CD14-positive monocyte (primary cell): ENCODE data around the gene TRIAP1. TPM values are rescaled to one million over a fixed set of nuclear protein-coding genes. Genes with fewer than 3 reads are reported as not detected.
"Not testable (repeated sequence)": the region's sequence is repeated elsewhere in the genome, so short reads cannot be mapped to it uniquely, and the experiment has no call there.

Source experiments
- DNase-seq, 3 donors: peaks; one replicate each; pipeline ENCODE4 v3.0.0-alpha.2; 2011 to 2022
- H2AFZ ChIP-seq: 2 replicates; pipeline ENCODE4 v1.6.0; 2012; ENCODE audit warnings: mild to moderate bottlenecking, low read depth, low read length, inconsistent platforms; ENCODE audit not compliant: insufficient read depth, poor library complexity, severe bottlenecking
- H3K27ac ChIP-seq, 2 donors: 1 replicate in 1 of 2; 2 replicates in 1 of 2; pipeline ENCODE4 v1.5.1; 2012 to 2013; ENCODE audit warnings: low read length in 2 of 2, control low read depth in 1 of 2, inconsistent platforms in 1 of 2, low read depth in 1 of 2, mild to moderate bottlenecking in 1 of 2
- H3K27me3 ChIP-seq, 2 donors: one replicate each; pipeline versions ENCODE4 v1.6.0 to v1.6.1; 2011 to 2013; ENCODE audit warnings: low read length in 2 of 2; ENCODE audit not compliant: control insufficient read depth in 2 of 2, insufficient read depth in 2 of 2
- H3K36me3 ChIP-seq, 2 donors: replicated peaks in 1 of 2; 1 replicate in 1 of 2; 2 replicates in 1 of 2; pipeline versions ENCODE4 v1.5.1 to v1.6.1; 2012 to 2013; ENCODE audit warnings: low read length in 2 of 2, control low read depth in 1 of 2, inconsistent platforms in 1 of 2, mild to moderate bottlenecking in 1 of 2; ENCODE audit not compliant: insufficient read depth in 2 of 2, control insufficient read depth in 1 of 2
- H3K4me1 ChIP-seq, 2 donors: 1 replicate in 1 of 2; 2 replicates in 1 of 2; pipeline versions ENCODE4 v1.5.1 to v1.6.1; 2012 to 2013; ENCODE audit warnings: low read length in 2 of 2, control low read depth in 1 of 2, inconsistent platforms in 1 of 2, mild to moderate bottlenecking in 1 of 2, moderate library complexity in 1 of 2; ENCODE audit not compliant: insufficient read depth in 2 of 2, control insufficient read depth in 1 of 2
- H3K4me2 ChIP-seq: replicated peaks from 2 replicates; pipeline ENCODE3; 2012; ENCODE audit warnings: low read length, moderate library complexity, mild to moderate bottlenecking; ENCODE audit not compliant: poor library complexity, severe bottlenecking; ENCODE audit errors: extremely low read depth
- H3K4me3 ChIP-seq, 3 experiments: fragments of 200-600 bp in 1 of 3; sonication (generic) in 1 of 3; replicated peaks in 1 of 3; 1 replicate in 2 of 3; 2 replicates in 1 of 3; pipeline ENCODE4 v1.5.1; 2011 to 2013; ENCODE audit warnings: low read length in 3 of 3, mild to moderate bottlenecking in 3 of 3, control low read depth in 2 of 3, low read depth in 2 of 3, inconsistent platforms in 1 of 3, moderate library complexity in 1 of 3
- H3K79me2 ChIP-seq: 2 replicates; pipeline ENCODE4 v1.6.0; 2012; ENCODE audit warnings: mild to moderate bottlenecking, control low read depth, inconsistent platforms, low read length, moderate library complexity; ENCODE audit not compliant: insufficient read depth
- H3K9ac ChIP-seq: 2 replicates; pipeline ENCODE4 v1.6.0; 2017; ENCODE audit warnings: low read length, mild to moderate bottlenecking; ENCODE audit not compliant: insufficient read depth, poor library complexity, severe bottlenecking
- H3K9me3 ChIP-seq, 2 donors: replicated peaks in 1 of 2; 1 replicate in 1 of 2; 2 replicates in 1 of 2; pipeline versions ENCODE4 v1.5.1 to v1.6.1; 2012 to 2013; ENCODE audit warnings: low read length in 2 of 2, control low read depth in 1 of 2; ENCODE audit not compliant: control insufficient read depth in 1 of 2, insufficient read depth in 1 of 2
- H4K20me1 ChIP-seq: 2 replicates; pipeline ENCODE4 v1.6.0; 2012; ENCODE audit warnings: mild to moderate bottlenecking, low read length, control low read depth, moderate library complexity; ENCODE audit not compliant: insufficient read depth
- H3K27ac Mint-ChIP-seq, 7 donors: one replicate each; pipeline ENCODE4 v1.8.0; 2020; ENCODE audit warnings: mild to moderate bottlenecking in 7 of 7, mixed read lengths in 7 of 7, moderate library complexity in 6 of 7, inconsistent platforms in 2 of 7
- H3K27me3 Mint-ChIP-seq, 3 donors: one replicate each; pipeline ENCODE4 v1.8.0; 2021 to 2022; ENCODE audit warnings: low read depth in 3 of 3, mild to moderate bottlenecking in 3 of 3, mixed read lengths in 3 of 3, moderate library complexity in 3 of 3, inconsistent platforms in 1 of 3
- H3K36me3 Mint-ChIP-seq, 2 donors: one replicate each; pipeline ENCODE4 v1.8.0; 2020; ENCODE audit warnings: mixed read lengths in 2 of 2, inconsistent platforms in 1 of 2, mild to moderate bottlenecking in 1 of 2
- H3K4me1 Mint-ChIP-seq: one replicate; pipeline ENCODE4 v1.8.0; 2020; ENCODE audit warnings: mild to moderate bottlenecking, mixed read lengths
- H3K4me3 Mint-ChIP-seq, 2 donors: one replicate each; pipeline ENCODE4 v1.8.0; 2020; ENCODE audit warnings: mild to moderate bottlenecking in 2 of 2, mixed read lengths in 2 of 2, moderate library complexity in 1 of 2
- H3K9me3 Mint-ChIP-seq, 7 donors: one replicate each; pipeline ENCODE4 v1.8.0; 2020 to 2022; ENCODE audit warnings: mixed read lengths in 7 of 7, mild to moderate bottlenecking in 6 of 7, moderate library complexity in 6 of 7, inconsistent platforms in 2 of 7
- CTCF ChIP-seq: fragments of 200-600 bp; IDR thresholded peaks from one replicate; pipeline ENCODE4 v1.8.0; 2022; ENCODE audit warnings: antibody characterized with exemption, mild to moderate bottlenecking
- WGBS: methylation state at CpG from one replicate; pipeline ENCODE4 v1.1.5; 2013; ENCODE audit warnings: missing lambda C conversion rate; ENCODE audit not compliant: insufficient coverage; 5-methylcytosine and 5-hydroxymethylcytosine counted together
- intact Hi-C, 2 donors: fragments of 100-400 bp; cut with micrococcal nuclease; formaldehyde crosslinking; loops; one replicate each; pipeline versions ENCODE4 v1.15.0 to v1.15.1; 2023
- polyA plus RNA-seq, 3 donors: library from polyadenylated mRNA; depleted of rRNA in 1 of 3; unstranded in 2 of 3; stranded (reverse) in 1 of 3; fragments of 300-500 nt in 2 of 3; fragments of >200 nt in 1 of 3; fragmentation: Illumina TruSeq in 2 of 3; gene quantifications; 1 replicate in 2 of 3; 2 replicates in 1 of 3; pipeline ENCODE4 v1.2.3, GENCODE V29; 2012 to 2021

The TRIAP1 gene
- polyA plus RNA-seq, 3 donors = 11.3 to 61.9 (median 57.0) TPM

DNA sequence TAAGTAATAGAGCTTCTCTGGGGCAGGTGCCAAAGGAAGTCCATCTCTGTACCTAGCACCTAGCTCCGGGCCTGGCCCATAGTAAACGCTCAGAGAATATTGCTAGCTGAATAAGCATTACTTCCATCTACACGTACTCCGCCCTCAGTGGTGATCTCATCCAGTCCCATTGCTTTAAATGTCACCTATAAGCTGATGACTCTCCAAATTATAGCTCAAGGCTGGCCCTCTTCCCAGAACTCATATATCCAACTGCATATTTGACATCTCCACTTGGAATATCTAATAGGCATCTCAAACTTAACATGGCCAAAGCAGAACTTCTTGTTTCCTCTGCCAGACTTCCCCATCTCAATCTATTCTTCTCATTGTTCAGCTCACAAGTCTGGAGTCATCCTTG, 42.8 kb upstream of the TRIAP1 start:
- Histone ChIP-seq H4K20me1 (no peaks in the 10 kb centered on the region), H3K4me2 (no peak overlapping the region), H3K79me2 (no peaks in the 10 kb centered on the region), H3K9me3 (no peaks in the 10 kb centered on the region), H3K36me3 (no peaks in the 10 kb centered on the region), H3K27me3 (no peaks in the 10 kb centered on the region), H3K4me1 (no peaks in the 10 kb centered on the region), H3K9ac (no peak overlapping the region), H2AFZ (no peak overlapping the region), H3K27ac (no peak overlapping the region), H3K4me3 (no peak overlapping the region)
- H3K27me3 Mint-ChIP-seq = peaks cover 0 to 2% (median 1%) of the 10 kb centered on the region in 3 donors
- peak overlapping the region in 1 of 7 donors; percentile 67 for H3K27ac Mint-ChIP-seq
- peaks cover 3% of the 10 kb centered on the region for H3K4me1 Mint-ChIP-seq
- no peak for TF ChIP-seq CTCF
- WGBS = 93% methylated on average over 4 of the region's 4 CpGs
- no peaks in the 10 kb centered on the region for H3K36me3 Mint-ChIP-seq
- DNase-seq = no peak
- intact Hi-C loops = no loop called here
- H3K4me3 Mint-ChIP-seq = no peak overlapping the region
- no peaks in the 10 kb centered on the region for H3K9me3 Mint-ChIP-seq

DNA sequence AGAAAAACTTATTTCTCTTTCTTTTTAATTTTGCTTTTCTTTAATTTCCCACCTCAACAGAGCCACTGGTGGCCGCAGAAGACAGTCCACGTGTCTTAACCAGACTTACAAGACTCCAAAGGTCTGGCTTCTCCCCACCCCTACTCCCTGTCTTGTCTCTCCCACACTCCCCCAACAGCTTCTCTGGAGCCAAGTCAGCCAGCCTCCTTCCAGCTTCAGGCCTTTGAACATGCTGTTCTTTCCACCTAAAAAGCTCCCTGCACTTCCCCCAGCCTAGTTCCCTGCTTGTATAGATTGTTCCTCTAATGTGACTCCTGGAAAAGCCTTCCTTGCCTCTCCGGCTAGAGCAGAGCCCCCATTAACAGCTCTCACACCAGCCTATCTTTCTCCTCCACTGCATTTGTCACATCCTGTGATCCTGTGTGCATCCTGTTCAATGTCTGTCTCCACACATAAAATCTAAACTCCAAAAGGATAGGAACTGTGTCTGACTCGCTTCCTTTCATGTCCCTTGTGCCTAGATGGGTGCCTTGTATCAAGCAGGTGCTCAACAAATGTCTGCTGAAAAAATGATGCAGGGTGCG, 42.0 kb upstream of the TRIAP1 start:
- Mint-ChIP-seq H3K4me3 (no peak overlapping the region), H3K9me3 (no peaks in the 10 kb centered on the region), H3K27ac (no peak overlapping the region), H3K27me3 (peaks cover 0 to 2% (median 1%) of the 10 kb centered on the region in 3 donors), H3K36me3 (no peaks in the 10 kb centered on the region), H3K4me1 (peaks cover 12% of the 10 kb centered on the region)
- Histone ChIP-seq H3K27me3 (no peaks in the 10 kb centered on the region), H3K4me1 (peaks cover 0 to 2% of the 10 kb centered on the region in 2 donors), H4K20me1 (no peaks in the 10 kb centered on the region), H3K79me2 (no peaks in the 10 kb centered on the region), H3K9ac (no peak overlapping the region), H3K4me2 (no peak overlapping the region), H2AFZ (no peak overlapping the region), H3K9me3 (no peaks in the 10 kb centered on the region), H3K36me3 (no peaks in the 10 kb centered on the region), H3K4me3 (no peak overlapping the region), H3K27ac (no peak overlapping the region)
- WGBS = 76% methylated on average over 5 of the region's 5 CpGs
- intact Hi-C loops = no loop called here
- no peak for TF ChIP-seq CTCF
- DNase-seq = no peak

DNA sequence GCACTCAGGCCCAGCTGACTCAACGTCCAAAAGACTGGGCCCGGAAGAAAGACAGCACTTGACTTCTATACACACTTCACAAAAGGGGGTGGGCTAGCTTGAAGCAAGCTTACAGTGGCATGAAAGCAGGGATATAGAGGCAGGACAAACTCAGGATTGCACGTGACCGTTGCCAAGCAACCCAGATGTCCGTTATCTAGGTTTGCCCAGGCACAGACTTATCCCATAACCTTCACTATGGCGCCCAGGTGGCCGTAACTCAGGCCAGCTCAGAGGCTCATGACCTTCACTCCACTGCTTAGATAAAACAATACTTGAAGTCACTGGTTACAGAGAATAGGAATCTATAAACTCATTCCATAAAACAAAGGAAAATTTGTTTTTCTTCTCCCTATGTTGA, 41.4 kb upstream of the TRIAP1 start:
- DNase-seq, H3K27ac Mint-ChIP-seq, H3K4me3 ChIP-seq, H3K9me3 Mint-ChIP-seq, H3K27me3 Mint-ChIP-seq, intact Hi-C loops, H3K36me3 ChIP-seq, H3K4me1 ChIP-seq, H3K36me3 Mint-ChIP-seq, H3K79me2 ChIP-seq, H3K4me3 Mint-ChIP-seq, H3K27ac ChIP-seq, H3K27me3 ChIP-seq, H3K9ac ChIP-seq, H4K20me1 ChIP-seq, H2AFZ ChIP-seq, H3K4me2 ChIP-seq, H3K9me3 ChIP-seq: not testable (repeated sequence)
- H3K4me1 Mint-ChIP-seq = peaks cover 13% of the 10 kb centered on the region
- 95% methylated on average over 4 of the region's 7 CpGs for WGBS
